Left ventricle myocardium superior (tissue), 1 donor: ENCODE results near the gene CMIP. TPM values are rescaled to one million over a fixed set of nuclear protein-coding genes. Genes with fewer than 3 reads are reported as not detected.
A peak's percentile ranks its signal among the peaks of the same experiment; 100 is the strongest.
"Not testable (repeated sequence)": the region's sequence is repeated elsewhere in the genome, so short reads cannot be mapped to it uniquely, and the experiment has no call there.

ENCODE experiments used
- ATAC-seq: fragments of 200-7000 bp; cut with Tn5 transposase; one replicate; pipeline ENCODE4 v1.9.1; 2020; ENCODE audit warnings: mild to moderate bottlenecking, moderate library complexity
- DNase-seq: peaks from one replicate; pipeline ENCODE4 v3.0.0-alpha.2; 2020
- intact Hi-C: fragments of 100-400 bp; cut with micrococcal nuclease; formaldehyde crosslinking; loops from one replicate; pipeline ENCODE4 v1.11.0; 2022
- total RNA-seq: library from RNA; stranded (reverse); fragmentation: NEBNext Ultra II Directional; extraction: Animal tissue kit (Norgen Biotek cat#: 25700); gene quantifications from one replicate; pipeline ENCODE4 v1.2.1, GENCODE V29; 2021
- donor health status: DM: no; HTN: yes; CAD: no; lungs with severe emphysema.

CMIP gene
- total RNA-seq, 1 donor from 2014 or later: 9.7 TPM

DNA sequence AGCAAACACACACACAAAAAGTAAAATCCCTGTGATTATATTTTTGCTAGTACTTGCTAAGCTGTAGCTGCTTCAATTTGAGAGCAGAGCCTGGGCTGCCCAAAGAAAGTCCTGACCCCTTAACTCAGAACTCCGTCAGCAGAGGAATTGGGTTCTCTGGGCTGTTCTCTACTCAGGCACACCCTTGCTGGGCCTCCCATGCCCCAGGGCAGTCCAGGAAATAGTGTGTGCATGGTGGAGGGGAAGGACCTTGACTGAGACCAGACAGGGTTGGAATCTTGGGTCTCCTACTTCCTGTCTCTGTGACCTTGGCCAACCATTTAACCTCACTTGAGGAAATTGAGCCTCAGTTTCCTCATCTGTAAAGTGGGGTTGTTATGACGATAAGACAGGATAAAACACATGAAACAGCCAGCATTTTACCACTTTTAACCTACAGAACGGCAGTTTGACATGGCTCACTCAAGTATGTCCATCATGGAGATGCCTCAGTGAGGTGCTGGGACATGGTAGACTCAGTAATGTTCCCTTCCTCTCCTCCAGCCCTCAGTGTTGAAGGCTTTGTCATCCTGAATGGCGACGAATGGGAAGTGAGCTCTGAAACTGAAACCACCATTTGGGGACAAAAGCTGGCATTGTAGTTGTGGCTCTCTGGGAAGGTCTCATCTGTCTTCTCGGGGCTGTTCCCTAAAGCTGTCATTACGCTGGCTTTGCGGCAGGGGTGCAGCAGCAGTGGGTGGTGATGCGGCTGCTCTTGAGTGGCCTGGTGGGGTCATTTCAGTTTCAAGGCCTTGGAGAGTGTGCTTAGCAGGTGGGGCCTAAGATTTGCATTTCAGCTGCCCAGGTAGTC is 74.9 kb downstream of the CMIP start:
- DNase-seq: no peak
- intact Hi-C loops: no loop called here
- ATAC-seq: peak; percentile 30

DNA sequence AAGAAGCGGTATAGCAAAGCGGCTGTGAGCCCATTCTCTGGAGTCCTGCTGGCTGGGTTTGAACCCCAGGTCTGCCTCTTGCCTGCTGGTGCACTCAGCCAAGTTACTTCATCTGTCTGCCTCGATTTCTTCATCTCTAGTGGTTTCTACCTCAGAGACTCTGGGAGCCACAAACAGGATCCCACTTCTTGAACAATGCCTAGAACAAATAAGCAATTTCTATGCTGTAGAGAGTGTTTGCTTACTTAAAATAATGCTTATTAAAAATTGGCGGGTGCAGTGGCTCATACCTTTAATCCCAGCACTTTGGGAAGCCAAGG is 75.5 kb downstream of the CMIP start:
- ATAC-seq (no peak), DNase-seq (no peak)
- intact Hi-C loops: no loop called here

DNA sequence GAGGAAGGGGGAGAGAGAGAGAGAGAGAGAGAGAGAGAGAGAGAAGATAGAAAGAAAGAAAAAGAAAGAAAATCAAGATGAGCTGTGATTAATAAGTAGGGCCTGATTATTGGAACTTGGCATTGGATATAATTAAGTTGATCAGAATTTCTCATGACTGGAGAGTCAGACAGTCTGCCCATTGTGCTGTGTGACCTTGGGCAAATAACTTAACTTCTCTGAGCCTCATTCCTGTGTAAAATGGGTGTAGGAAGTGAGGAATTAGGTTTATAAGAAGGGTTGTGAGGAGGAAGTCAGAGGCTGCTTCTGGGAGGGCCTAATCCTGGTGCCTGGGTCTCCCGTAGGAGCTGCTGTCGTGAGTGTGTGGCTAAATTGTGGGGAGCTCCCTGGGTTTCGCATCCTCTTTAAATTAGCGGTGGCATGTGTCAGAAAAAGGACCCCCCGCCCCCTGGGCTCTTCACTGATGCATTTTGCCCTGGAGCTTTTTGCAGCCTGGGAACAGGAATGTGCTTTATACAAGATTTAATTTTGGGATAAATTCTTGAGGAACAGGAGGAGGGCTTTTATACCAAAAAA is 76.0 kb downstream of the CMIP start:
- no peak for DNase-seq
- intact Hi-C loops: no loop called here
- ATAC-seq: no peak

DNA sequence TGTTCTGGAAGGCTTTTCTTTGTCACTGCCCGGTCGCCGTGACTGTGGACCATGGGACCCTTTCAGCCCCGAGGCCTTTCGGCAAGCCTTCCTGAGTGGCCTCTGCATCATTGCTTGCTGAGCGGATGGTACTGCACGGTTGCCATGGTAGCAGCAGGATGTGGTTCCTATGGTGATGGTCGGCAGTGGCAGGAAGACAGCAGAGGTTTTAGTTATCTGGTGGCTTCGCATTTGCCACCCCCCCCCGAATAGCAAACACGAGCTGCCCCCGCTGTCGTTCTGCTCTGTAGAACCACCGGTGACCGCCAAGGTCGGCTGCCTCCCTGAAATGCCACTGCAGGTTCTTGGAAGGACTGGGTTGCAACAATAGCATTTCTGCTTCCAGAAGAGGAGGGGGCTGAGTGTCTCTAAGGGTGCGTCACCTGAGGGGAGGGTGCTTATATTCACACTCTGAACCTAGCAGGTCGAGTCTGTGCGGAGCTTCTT is 76.6 kb downstream of the CMIP start:
- intact Hi-C loops: no loop called here
- DNase-seq (peak; percentile 42), ATAC-seq (no peak)

DNA sequence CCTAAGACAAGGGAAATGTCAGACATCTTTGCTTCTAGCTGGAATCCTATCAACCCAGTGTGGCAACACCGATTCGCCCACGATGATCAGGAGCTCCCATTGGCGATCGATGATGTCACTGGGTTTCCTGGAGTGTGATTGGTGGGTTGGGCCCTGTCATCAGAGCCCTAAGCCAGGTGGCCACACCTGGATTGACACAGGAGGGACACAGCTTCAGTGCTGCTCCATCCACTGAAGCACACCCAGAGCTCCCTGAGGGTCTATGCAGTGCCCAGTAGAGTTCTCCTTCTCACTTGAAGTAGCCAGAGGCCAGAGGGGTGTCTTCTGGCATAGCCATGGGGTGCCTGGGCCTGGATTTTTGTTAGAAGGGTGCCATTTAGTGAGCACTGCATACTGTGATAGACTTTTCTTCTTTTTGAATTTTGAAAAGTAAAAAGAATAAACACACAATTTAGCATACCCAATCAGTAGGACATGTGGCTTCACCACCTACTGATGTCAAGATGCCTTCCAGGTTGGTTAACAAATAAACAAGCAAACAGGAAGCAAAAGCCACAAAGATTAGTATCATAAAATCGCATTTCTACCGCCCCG is 77.6 kb downstream of the CMIP start:
- intact Hi-C loops: no loop called here
- ATAC-seq: no peak

DNA sequence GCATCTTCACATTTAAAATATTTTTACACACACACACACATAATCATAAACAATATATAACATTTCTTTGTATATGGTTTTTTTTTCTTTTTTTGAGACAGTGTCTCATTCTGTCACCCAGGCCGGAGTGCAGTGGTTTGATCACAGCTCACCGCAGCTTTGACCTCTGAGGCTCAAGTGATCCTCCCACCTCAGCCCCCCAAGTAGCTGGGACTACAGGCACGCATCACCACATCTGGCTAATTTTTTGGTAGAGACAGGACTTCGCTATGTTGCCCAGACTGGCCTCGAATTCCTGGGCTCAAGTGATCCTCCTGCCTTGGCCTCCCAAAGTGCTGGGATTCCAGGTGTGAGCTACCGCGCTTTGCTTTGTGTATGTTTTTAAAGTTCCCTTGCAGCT is 78.2 kb downstream of the CMIP start:
- ATAC-seq, DNase-seq, intact Hi-C loops: not testable (repeated sequence)

More for the DNA sequence above, 77.6 kb downstream of the CMIP start:
- no peak for DNase-seq

DNA sequence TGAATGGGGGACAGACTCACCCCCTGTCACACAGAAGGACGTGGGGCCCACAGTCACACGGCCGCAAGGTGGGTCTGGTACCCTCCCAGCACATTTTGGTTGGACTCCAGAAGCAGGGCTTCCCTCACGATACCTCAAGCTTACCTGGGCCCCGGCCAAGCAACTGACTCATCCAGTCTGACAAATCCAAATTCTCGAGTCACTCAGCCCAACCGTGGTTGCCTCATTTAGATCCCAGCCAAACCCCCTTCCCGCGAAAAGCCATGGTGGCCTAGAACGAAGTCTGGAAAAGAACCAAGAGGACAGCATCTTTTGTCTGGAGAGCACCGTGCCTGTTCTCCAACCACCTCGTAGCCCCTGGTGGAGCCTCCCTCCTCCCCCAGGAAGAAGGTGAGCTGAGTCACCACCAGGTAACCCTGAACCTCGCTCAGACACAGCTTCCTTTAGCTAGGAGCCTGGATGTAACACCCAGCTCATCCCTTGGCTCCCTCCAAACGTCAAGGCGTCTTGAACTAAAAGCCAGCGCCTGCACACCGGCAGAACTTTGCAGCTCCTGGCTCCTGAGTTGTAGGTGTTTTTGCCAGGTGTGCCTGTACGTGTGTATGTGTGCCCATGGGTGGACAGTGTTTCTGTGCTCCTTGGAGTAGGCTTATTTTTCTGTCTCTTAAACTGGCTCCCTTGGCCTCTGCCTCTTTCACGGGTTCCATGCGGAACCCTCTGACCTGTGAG is 78.9 kb downstream of the CMIP start:
- ATAC-seq (no peak), DNase-seq (no peak)
- intact Hi-C loops: no loop called here

DNA sequence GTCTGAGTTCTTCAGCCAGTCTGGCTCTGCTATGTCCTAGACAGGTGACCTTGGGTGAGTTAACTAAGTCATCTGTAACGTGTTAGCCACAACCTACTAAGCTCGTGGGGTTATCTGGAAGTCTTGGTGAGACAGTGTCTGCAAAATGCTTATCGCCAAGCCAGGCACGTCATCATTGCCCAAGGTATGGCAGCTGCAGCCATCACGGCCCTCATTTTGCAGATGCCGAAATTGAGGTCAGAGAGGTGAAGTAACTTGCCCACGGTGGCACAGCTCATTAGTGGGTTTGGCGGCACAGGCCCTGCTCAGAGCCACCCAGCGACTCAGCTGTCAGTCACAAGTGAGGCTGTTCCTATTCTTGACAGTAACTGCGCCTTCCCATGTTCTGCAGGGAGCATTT is 79.8 kb downstream of the CMIP start:
- intact Hi-C loops: no loop called here
- DNase-seq: no peak
- ATAC-seq: no peak

DNA sequence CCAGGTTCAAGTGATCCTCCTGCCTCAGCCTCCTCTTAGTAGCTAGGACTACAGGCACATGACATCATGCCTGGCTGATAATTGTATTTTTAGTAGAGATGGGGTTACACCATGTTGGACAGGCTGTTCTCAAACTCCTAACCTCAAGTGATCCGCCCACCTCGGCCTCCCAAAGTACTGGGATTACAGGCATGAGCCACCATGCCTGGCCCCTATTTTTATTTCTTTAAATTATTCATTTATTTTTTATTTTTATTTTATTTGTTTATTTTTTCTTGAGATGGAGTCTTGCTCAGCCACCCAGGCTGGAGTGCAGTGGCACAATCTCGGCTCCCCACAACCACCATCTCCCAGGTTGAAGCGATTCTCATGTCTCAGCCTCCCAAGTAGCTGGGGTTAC is 80.3 kb downstream of the CMIP start:
- ATAC-seq, intact Hi-C loops, DNase-seq: not testable (repeated sequence)

DNA sequence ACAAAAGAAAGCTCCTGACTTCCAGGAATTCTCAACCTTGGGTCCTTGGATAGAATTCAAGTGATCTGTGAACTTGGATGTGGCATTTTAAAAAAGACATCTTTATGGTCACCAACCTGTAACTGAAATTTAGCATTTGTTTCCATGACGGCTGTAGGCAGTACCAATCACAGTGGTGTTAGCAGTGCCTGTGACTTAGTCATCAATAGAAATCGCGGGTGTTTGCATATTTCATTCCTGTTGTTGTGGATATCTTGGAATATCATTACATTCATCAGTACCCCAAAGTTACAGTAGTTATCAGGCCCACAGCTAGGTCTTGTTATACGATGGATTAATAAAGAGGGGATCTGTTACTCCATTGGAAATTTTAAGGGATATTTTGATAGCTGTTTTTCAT is 81.6 kb downstream of the CMIP start:
- no peak for ATAC-seq
- intact Hi-C loops: no loop called here
- DNase-seq: no peak

DNA sequence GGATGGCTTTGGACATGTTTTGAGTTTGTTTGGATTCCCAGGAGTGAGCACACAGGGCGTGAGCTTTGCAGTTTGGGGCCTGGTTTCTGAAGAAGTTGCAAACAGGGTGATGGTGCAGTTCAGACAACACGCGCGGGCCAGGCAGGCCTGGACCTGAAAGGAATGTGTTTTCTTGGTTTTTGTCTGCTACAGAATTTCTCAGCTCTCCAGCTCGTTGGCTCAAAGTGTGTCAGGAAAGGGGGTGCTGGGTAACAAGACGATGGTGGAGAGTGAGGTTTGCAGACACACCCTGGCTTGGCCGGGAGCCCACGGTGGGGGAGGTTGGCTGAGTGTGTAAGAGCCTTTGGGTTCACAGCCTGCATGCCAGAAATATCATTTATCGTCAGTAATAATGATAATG is 82.3 kb downstream of the CMIP start:
- DNase-seq (peak; percentile 69), ATAC-seq (peak; percentile 72)
- intact Hi-C loops: no loop called here

DNA sequence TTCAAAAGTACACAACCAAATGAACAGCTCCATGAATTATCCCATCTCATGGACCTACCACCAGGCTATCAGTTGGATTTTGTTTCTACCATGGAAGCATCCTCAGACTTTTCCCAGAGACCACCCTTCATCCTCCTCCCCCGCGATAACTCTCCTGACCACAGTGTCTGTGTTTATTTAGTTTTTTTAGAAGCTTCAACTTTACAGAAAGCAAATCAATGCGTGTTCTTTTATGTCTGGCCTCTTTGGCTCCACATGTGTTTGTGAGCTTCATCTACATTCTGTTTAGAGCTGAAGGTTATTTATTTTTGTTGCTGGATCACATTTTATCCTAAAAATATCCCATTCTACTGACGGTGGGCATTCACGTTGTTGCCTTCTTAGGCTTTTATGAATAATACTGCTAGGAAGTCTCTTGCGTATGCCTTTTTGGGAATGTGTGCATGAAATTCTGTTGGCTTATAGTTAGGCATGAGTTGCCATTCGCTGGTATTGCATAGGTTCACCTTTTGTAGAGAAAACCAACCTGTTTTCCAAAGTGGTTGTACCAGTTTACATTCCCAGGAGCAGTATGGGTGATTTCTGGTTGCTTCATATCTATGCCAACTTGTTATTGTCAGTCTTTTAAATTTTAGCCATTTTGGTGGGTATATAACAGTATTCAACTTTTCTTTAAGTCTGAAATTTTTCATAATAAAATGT is 83.0 kb downstream of the CMIP start:
- no peak for ATAC-seq
- DNase-seq: no peak
- intact Hi-C loops: no loop called here

DNA sequence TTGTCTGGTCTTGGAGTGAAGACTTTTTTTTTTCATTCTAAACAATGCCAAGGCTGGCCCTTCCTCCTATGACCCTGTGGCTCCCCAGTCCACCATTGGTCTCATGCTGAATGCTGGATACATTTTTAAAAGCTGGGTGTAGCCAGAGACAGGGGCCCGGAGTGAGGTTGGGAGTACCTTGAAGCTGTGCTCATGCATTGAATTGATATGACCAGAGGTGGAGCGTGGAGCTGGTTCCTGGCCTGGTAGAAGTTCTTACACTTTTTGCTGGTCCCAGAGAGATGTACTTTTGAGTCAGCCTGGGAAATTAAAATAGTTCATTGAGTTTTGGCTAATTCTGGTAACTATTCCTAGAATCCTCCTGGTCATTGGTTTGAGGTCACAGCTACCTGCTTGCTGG is 83.6 kb downstream of the CMIP start:
- intact Hi-C loops: no loop called here
- DNase-seq: no peak
- no peak for ATAC-seq

DNA sequence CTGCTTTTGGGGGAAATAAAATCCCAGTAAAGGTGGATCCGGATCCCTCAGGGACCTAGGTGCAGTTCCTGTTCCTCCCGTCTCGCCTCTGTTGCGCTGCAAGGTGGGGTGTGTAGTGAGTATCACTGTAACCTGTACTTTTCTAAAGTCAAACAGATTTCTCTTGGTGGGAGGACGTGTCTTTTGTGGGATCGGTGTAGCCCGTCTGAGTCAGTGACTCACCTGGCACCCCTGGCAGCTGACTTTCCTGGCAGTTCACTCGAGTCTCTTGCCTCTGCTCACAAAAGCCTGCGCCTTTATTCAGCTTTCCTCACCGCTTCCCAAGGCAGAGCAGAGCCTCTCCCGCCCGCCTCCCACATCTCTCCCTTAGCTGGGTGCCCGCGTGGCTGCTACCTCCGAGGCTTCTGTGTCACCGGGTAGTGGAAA is 85.7 kb downstream of the CMIP start:
- DNase-seq (no peak), ATAC-seq (no peak)
- intact Hi-C loops: no loop called here

DNA sequence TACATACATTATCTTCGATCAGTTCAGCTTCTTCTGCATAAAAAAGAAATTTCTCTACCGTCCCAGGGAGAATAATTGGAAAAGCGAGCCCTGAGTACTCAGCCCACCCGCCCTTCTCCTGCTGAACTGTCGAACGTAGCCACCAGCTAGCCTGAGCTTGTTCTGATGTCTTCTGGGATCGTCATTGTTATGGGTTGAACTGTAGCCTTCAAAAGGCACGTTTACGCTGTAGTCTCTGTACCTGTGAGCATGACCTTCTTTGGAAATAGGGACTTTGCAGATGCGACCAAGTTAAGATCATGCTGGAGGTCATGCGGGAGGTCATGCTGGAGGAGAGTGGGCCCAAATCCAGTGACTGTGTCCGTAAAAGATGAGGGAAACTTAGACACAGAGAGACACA is 86.2 kb downstream of the CMIP start:
- intact Hi-C loops: no loop called here
- ATAC-seq (no peak), DNase-seq (no peak)

DNA sequence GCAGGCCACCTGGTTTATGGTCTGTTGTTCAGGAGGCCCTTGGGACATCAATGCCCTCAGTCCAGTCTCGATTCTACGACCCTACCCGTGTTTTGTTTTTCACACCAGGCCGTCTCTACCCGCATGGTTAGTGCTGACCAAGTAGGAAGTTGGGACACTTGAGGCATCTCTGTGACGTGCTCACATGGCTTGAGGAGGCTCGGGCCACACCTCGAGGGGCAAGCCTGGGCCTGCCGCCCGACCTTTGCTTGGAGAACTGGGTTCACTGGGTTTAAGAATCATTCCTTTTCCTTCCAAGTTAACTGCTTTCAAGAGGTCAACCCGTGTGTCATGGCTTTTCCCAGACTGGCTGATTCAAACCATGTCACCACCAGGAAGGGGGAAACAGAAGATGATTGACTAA is 86.8 kb downstream of the CMIP start:
- no peak for ATAC-seq
- DNase-seq: no peak
- intact Hi-C loops: no loop called here

DNA sequence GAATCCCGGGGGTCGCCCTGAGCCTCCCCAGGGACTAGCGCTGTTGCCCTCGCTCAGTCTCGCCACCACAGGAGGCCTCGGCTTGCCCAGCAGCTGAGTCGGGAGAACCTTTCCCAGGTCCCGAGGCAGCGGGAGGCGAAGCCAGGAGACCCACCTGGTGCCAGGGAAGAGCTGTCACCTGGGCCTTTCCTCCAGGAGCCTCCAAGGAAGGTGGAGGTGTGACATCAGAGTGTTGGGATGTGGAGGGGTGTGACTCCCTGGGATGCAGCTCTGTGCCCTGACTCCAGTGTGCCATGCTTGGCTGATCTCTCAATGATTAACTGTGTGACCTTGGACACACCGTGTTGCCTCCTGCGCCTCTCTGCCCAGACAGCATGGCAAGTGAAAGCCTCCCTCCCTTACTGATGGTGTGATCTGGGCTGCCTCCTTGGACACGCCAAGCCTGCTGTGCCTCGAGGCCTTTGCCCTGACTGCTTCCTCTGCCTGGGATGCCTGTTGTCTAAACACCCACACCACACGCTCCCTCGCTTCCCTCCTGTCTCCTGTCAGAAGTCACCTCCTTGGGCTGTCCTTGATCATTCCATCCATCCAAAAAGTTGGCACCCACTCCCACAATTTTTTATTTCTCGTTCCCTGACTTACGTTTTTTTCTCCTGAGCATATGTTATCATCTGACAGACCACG is 88.0 kb downstream of the CMIP start:
- intact Hi-C loops: no loop called here
- DNase-seq (no peak), ATAC-seq (no peak)

DNA sequence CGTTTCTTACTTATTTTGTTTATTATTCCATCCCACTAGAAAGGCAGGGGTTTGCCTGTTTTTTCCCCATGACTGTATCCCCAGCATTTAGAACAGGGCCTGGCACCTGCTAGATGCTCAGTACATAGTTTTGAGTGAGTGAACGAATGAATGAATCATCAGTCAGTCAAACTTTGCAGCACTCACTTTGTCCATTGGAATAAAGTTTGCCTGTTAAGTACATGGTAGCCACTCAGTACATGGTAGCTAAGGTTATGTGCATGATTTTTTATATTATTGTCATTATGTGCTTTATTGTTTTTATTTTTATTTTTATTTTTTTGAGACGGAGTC is 88.5 kb downstream of the CMIP start:
- intact Hi-C loops: no loop called here
- DNase-seq (no peak), ATAC-seq (no peak)
